GM12878 (cell line): ENCODE measurements around the gene CDYL. TPM values are rescaled to one million over a fixed set of nuclear protein-coding genes. Genes with fewer than 3 reads are reported as not detected.

Source experiments
- ATAC-seq: fragments of 200-7000 bp; cut with Tn5 transposase; 3 replicates; pipeline ENCODE4 v1.9.1; 2020; ENCODE audit warnings: mild to moderate bottlenecking, moderate library complexity
- BruUV-seq: library from RNA; stranded (reverse); fragments of 400-500 nt; replicated peaks from 2 replicates; lab custom pipeline; 2021; lab: Mats Ljungman, UMichigan
- CTCF ChIA-PET: fragments of 300-600 bp; sonication (Branson Sonifier 250); formaldehyde crosslinking; extraction: SDS; loops from one replicate; lab custom pipeline; 2021; ENCODE audit warnings: inconsistent platforms; lab: Yijun Ruan, JAX
- POLR2A ChIA-PET: fragments of 350-600 bp; formaldehyde crosslinking; extraction: SDS; loops from one replicate; lab custom pipeline; 2021; ENCODE audit warnings: inconsistent platforms; lab: Charles Lee
- RAD21 ChIA-PET: fragments of 300-600 bp; sonication (Branson Sonifier 250); formaldehyde crosslinking; loops from one replicate; lab custom pipeline; 2023; ENCODE audit warnings: antibody characterized with exemption; ENCODE audit not compliant: unreplicated experiment; lab: Charles Lee
- SMC1A ChIA-PET: fragments of 300-600 bp; sonication (Branson Sonifier 250); formaldehyde crosslinking; loops from one replicate; lab custom pipeline; 2023; ENCODE audit not compliant: unreplicated experiment, uncharacterized antibody; lab: Charles Lee
- DNase-seq: peaks from one replicate; pipeline ENCODE4 v3.0.0-alpha.2; 2011; ENCODE audit warnings: low read depth, low spot score
- FAIRE-seq: peaks from 3 replicates; lab custom pipeline; 2011; peaks lifted over from hg19 to GRCh38; lab: Jason Lieb, UNC
- H2AFZ ChIP-seq: 2 replicates; pipeline ENCODE4 v1.6.0; 2011; ENCODE audit warnings: low read depth, low read length, control low read depth; ENCODE audit not compliant: control insufficient read depth
- H3K27ac ChIP-seq: 2 replicates; pipeline ENCODE4 v1.5.1; 2011; ENCODE audit warnings: control low read depth; ENCODE audit not compliant: control insufficient read depth, insufficient read depth
- H3K27me3 ChIP-seq, 2 experiments: replicated peaks in 1 of 2; 2 replicates each; pipeline versions ENCODE4 v1.6.0 to v1.6.1; 2011; ENCODE audit warnings: low read length in 1 of 2; ENCODE audit not compliant: control insufficient read depth in 2 of 2, insufficient read depth in 2 of 2
- H3K36me3 ChIP-seq, 2 experiments: 2 replicates each; pipeline ENCODE4 v1.5.1; 2011; ENCODE audit warnings: low read length in 1 of 2; ENCODE audit not compliant: control insufficient read depth in 2 of 2, insufficient read depth in 2 of 2
- H3K4me1 ChIP-seq: 2 replicates; pipeline ENCODE4 v1.6.1; 2011; ENCODE audit warnings: mild to moderate bottlenecking, low read length, moderate library complexity, mixed read lengths; ENCODE audit not compliant: control insufficient read depth, insufficient read depth
- H3K4me2 ChIP-seq: 2 replicates; pipeline ENCODE4 v1.6.0; 2011; ENCODE audit warnings: control low read depth; ENCODE audit not compliant: control insufficient read depth, insufficient read depth
- H3K4me3 ChIP-seq: fragments of 200-600 bp; sonication (generic); 2 replicates; pipeline ENCODE4 v1.5.1; 2016
- H3K79me2 ChIP-seq: 2 replicates; pipeline ENCODE4 v1.6.0; 2011; ENCODE audit warnings: low read length; ENCODE audit not compliant: control insufficient read depth, insufficient read depth
- H3K9ac ChIP-seq: 2 replicates; pipeline ENCODE4 v1.8.0; 2011; ENCODE audit warnings: low read length, control low read depth, mixed read lengths; ENCODE audit not compliant: control insufficient read depth, insufficient read depth
- H3K9me3 ChIP-seq: replicated peaks from 3 replicates; pipeline ENCODE4 v1.5.1; 2011; ENCODE audit warnings: mild to moderate bottlenecking, low read length; ENCODE audit not compliant: control insufficient read depth, insufficient read depth
- H4K20me1 ChIP-seq: 2 replicates; pipeline ENCODE4 v1.6.0; 2011; ENCODE audit not compliant: control insufficient read depth, insufficient read depth
- BMI1 ChIP-seq: fragments of 450-650 bp; IDR thresholded peaks from 2 replicates; pipeline ENCODE4 v1.6.1; 2016; ENCODE audit warnings: mild to moderate bottlenecking, moderate library complexity, borderline replicate concordance
- CBX3 ChIP-seq: fragments of 200-600 bp; sonication (generic); IDR thresholded peaks from 2 replicates; pipeline ENCODE4 v1.6.1; 2016; ENCODE audit warnings: low read depth, borderline replicate concordance
- CHD1 ChIP-seq: IDR thresholded peaks from 2 replicates; pipeline ENCODE4 v1.6.1; 2012; ENCODE audit warnings: low read depth, low read length, improper control_type of control experiment
- CHD2 ChIP-seq: IDR thresholded peaks from 2 replicates; pipeline ENCODE4 v1.6.1; 2011; ENCODE audit warnings: low read depth, low read length, improper control_type of control experiment, borderline replicate concordance
- GABPA ChIP-seq: IDR thresholded peaks from 2 replicates; pipeline ENCODE4 v1.6.1; 2014; ENCODE audit warnings: antibody characterized with exemption, low read depth, mild to moderate bottlenecking, inconsistent platforms
- HCFC1 ChIP-seq: fragments of 150-350 bp; IDR thresholded peaks from 2 replicates; pipeline ENCODE4 v1.6.1; 2014; ENCODE audit warnings: low read length
- HDAC6 ChIP-seq: fragments of 200-600 bp; sonication (generic); IDR thresholded peaks from one replicate; pipeline ENCODE4 v1.8.0; 2017; ENCODE audit warnings: antibody characterized with exemption; ENCODE audit not compliant: unreplicated experiment
- KAT2A ChIP-seq: conservative IDR thresholded peaks from 2 replicates; pipeline ENCODE4 v1.6.1; 2011; ENCODE audit warnings: low read depth, low read length; ENCODE audit not compliant: control insufficient read depth
- MEF2A ChIP-seq: IDR thresholded peaks from 2 replicates; pipeline ENCODE4 v1.6.1; 2011; ENCODE audit warnings: low read depth, mild to moderate bottlenecking, low read length, moderate library complexity; ENCODE audit not compliant: insufficient read depth
- NFYA ChIP-seq: IDR thresholded peaks from 2 replicates; pipeline ENCODE4 v1.6.1; 2011; ENCODE audit warnings: low read depth, mild to moderate bottlenecking, low read length, improper control_type of control experiment, borderline replicate concordance
- POU2F2 ChIP-seq: IDR thresholded peaks from 3 replicates; pipeline ENCODE4 v1.6.1; 2011; ENCODE audit warnings: low read depth, mild to moderate bottlenecking, low read length, borderline replicate concordance
- RAD21 ChIP-seq: IDR thresholded peaks from 2 replicates; pipeline ENCODE4 v1.6.1; 2011; ENCODE audit warnings: mild to moderate bottlenecking, low read depth, low read length, moderate library complexity; ENCODE audit not compliant: insufficient read depth
- TBL1XR1 ChIP-seq: IDR thresholded peaks from 2 replicates; pipeline ENCODE4 v1.6.1; 2012; ENCODE audit warnings: low read depth, low read length, improper control_type of control experiment
- WGBS: methylation state at CpG from one replicate; pipeline ENCODE4 v1.1.6; 2016; ENCODE audit warnings: low lambda C conversion rate; ENCODE audit not compliant: insufficient replicate concordance, insufficient coverage; ENCODE audit errors: missing lambda C conversion rate; 5-methylcytosine and 5-hydroxymethylcytosine counted together
- in situ Hi-C: fragments of 300-500 bp; cut with MboI; formaldehyde crosslinking; loops from 9 replicates; pipeline ENCODE4 v1.14.3; 2018; ENCODE audit warnings: mixed read lengths
- intact Hi-C: fragments of 100-400 bp; cut with micrococcal nuclease; formaldehyde crosslinking; loops from one replicate; pipeline ENCODE4 v1.14.2; 2022; ENCODE audit not compliant: unreplicated experiment
- polyA plus RNA-seq, 11 experiments: library from polyadenylated mRNA; depleted of rRNA in 4 of 11; unstranded in 6 of 11; stranded (reverse) in 5 of 11; fragments of >200 nt; fragmentation: Nextera tagmentation in 4 of 11; fragmentation: Illumina TruSeq in 1 of 11; extraction: Ambion mirVana in 4 of 11; extraction: Trizol in 1 of 11; gene quantifications; 1 replicate in 1 of 11; 2 replicates in 10 of 11; pipeline versions ENCODE4 v1.2.1 to v1.2.3, GENCODE V29; 2011 to 2016; ENCODE audit warnings: inconsistent platforms in 2 of 11, missing spikeins in 2 of 11, low read depth in 1 of 11
- total RNA-seq, 4 experiments: library from RNA; depleted of rRNA in 3 of 4; stranded (reverse); fragments of >200 nt in 3 of 4; fragmentation: Illumina TruSeq in 1 of 4; extraction: Trizol in 1 of 4; gene quantifications; 2 replicates each; pipeline versions ENCODE4 v1.2.1 to v1.2.3, GENCODE V29; 2013 to 2021
- TF ChIP-seq, protein P1 (sequence below): fragments of 450-650 bp; IDR thresholded peaks from 2 replicates; pipeline ENCODE4 v1.6.1; 2017; ENCODE audit warnings: mild to moderate bottlenecking, low read depth, inconsistent platforms; ENCODE audit not compliant: poor library complexity, severe bottlenecking

CDYL gene
- total and polyA plus RNA-seq, 10 of the 15 experiments (the other 5 are each of a cell fraction or from before 2014, with no cell fraction given): 9.3 to 61.2 (median 28.5) TPM

DNA sequence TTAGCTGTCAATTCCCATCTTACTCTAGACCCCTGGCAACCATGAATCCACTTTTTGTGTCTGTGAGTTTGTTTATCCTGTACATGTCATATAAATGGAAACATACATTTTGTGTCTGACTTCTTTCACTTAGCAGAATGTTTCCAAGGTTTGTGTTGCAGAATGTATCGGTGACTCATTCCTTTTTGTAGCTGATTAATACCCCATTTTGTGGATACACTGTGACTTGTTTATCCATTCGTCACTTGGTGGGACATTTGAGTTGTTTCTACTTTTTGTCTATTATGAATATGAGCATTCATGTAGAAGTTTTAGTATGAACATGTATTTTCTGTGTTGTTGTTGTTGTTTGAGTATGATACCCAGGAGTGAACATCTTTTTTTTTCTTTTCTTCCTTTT, 21.4 kb downstream of the CDYL start:
- H3K9ac ChIP-seq: no peak overlapping the region
- POLR2A ChIA-PET: interaction anchor here (1.3 kb wide), 1 partner anchor 14 kb away, joined by 4 read pairs; no protein-coding TSS in a partner anchor
- H2AFZ ChIP-seq: no peak overlapping the region
- H4K20me1 ChIP-seq: no peaks in the 10 kb centered on the region; the same call in 1 of the 2 replicates
- no peak overlapping the region for H3K27ac ChIP-seq
- in situ Hi-C loops: no loop called here
- RAD21 ChIA-PET: interaction anchor here (1.2 to 8.2 kb wide), 3 partner anchors 8 to 19 kb away, joined by 3 to 203 read pairs (median 25); partner anchors contain the start of gene CDYL
- no peaks in the 10 kb centered on the region; a peak in 2 of 4 replicates for H3K36me3 ChIP-seq
- whole genome bisulfite sequencing: 72% methylated on average over 2 of the region's 2 CpGs
- no peaks in the 10 kb centered on the region for H3K27me3 ChIP-seq
- SMC1A ChIA-PET: interaction anchor here (12.1 kb wide), 1 partner anchor 16 kb away, joined by 237 read pairs; the partner anchor contains the start of gene CDYL
- FAIRE-seq: no peak
- H3K4me3 ChIP-seq: no peak overlapping the region
- intact Hi-C loops: no loop called here
- CTCF ChIA-PET: interaction anchor here (3.5 to 7.4 kb wide), 2 partner anchors 7 to 15 kb away, joined by 14 to 78 read pairs; no protein-coding TSS in a partner anchor
- peaks cover 92% of the 10 kb centered on the region for H3K79me2 ChIP-seq
- H3K4me1 ChIP-seq: peaks cover 17% of the 10 kb centered on the region
- no peak overlapping the region for H3K4me2 ChIP-seq
- no peak for DNase-seq
- no TSS peak for BruUV-seq
- TF ChIP-seq GABPA: no peak
- no peak for TF ChIP-seq BMI1
- no peak for TF ChIP-seq MEF2A
- no peak for TF ChIP-seq HDAC6
- no peak for ATAC-seq
- peaks cover 2% of the 10 kb centered on the region; the same call in 2 of the 3 replicates for H3K9me3 ChIP-seq

DNA sequence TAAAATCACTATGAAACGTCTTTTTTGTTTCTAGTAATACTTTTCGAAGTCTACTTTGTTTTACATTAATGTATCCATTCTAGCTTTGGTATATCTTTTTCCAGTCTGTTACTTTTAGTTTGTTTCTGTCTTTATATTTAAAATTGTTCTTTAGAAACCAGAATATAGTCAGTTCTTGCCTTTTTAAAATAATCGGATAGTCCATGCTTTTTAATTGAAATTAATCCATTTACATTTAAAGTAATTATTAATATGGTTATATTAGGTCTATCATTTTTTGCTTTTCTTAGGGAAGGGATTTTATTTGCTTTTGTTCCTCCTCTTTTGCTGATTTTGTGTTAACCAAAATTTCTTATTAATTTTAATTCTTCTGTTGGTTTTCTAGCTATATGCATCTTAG, 23.7 kb downstream of the CDYL start:
- no peaks in the 10 kb centered on the region for H3K27me3 ChIP-seq
- no peak overlapping the region for H3K27ac ChIP-seq
- FAIRE-seq (no peak), ATAC-seq (no peak), DNase-seq (no peak)
- H3K36me3 ChIP-seq: no peaks in the 10 kb centered on the region; a peak in 1 of 4 replicates
- peaks cover 35% of the 10 kb centered on the region for H3K4me1 ChIP-seq
- H3K9ac ChIP-seq: no peak overlapping the region
- ChIA-PET POLR2A (interaction anchor here (0.7 to 6.6 kb wide), 3 partner anchors 10 to 84 kb away, joined by 3 to 65 read pairs (median 47); no protein-coding TSS in a partner anchor), CTCF (interaction anchor here (1.0 to 7.4 kb wide), 6 partner anchors 10 to 96 kb away, joined by 3 to 78 read pairs (median 8); no protein-coding TSS in a partner anchor), SMC1A (interaction anchor here (0.9 to 12.1 kb wide), 7 partner anchors 10 to 126 kb away, joined by 3 to 237 read pairs (median 5); partner anchors contain the start of gene CDYL), RAD21 (interaction anchor here (1.0 to 8.2 kb wide), 5 partner anchors 10 to 108 kb away, joined by 3 to 203 read pairs (median 7); partner anchors contain the start of gene CDYL)
- H2AFZ ChIP-seq: no peak overlapping the region
- in situ Hi-C loops (no loop called here), intact Hi-C loops (loop anchor here (2.0 kb wide), 1 partner anchor 19 kb away; no protein-coding TSS in a partner anchor)
- H4K20me1 ChIP-seq: no peaks in the 10 kb centered on the region; the same call in 1 of the 2 replicates
- no peak overlapping the region for H3K4me2 ChIP-seq
- WGBS: 82% methylated on average over 3 of the region's 3 CpGs
- no TSS peak for BruUV-seq
- H3K79me2 ChIP-seq: peaks cover 93% of the 10 kb centered on the region
- no peak overlapping the region for H3K4me3 ChIP-seq
- peaks cover 2% of the 10 kb centered on the region; the same call in 2 of the 3 replicates for H3K9me3 ChIP-seq
- TF ChIP-seq NFYA (no peak), HCFC1 (no peak), HDAC6 (no peak), RAD21 (no peak), CHD1 (no peak), POU2F2 (no peak), TBL1XR1 (no peak), CBX3 (no peak), KAT2A (no peak), CHD2 (no peak)
- TF ChIP-seq, protein P1, sequence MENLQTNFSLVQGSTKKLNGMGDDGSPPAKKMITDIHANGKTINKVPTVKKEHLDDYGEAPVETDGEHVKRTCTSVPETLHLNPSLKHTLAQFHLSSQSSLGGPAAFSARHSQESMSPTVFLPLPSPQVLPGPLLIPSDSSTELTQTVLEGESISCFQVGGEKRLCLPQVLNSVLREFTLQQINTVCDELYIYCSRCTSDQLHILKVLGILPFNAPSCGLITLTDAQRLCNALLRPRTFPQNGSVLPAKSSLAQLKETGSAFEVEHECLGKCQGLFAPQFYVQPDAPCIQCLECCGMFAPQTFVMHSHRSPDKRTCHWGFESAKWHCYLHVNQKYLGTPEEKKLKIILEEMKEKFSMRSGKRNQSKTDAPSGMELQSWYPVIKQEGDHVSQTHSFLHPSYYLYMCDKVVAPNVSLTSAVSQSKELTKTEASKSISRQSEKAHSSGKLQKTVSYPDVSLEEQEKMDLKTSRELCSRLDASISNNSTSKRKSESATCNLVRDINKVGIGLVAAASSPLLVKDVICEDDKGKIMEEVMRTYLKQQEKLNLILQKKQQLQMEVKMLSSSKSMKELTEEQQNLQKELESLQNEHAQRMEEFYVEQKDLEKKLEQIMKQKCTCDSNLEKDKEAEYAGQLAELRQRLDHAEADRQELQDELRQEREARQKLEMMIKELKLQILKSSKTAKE: no peak
